Stimulated activated CD8-positive, alpha-beta memory T cell treated with anti-CD3 and anti-CD28 coated beads, Interleukin-12 subunit alpha, Interleukin-12 subunit beta, amount 100 ng/mL, for 1 hour (primary cell): ENCODE measurements around the gene HLA-A.
A peak's percentile ranks its signal among the peaks of the same experiment; 100 is the strongest.
"Not testable (repeated sequence)": the region's sequence is repeated elsewhere in the genome, so short reads cannot be mapped to it uniquely, and the experiment has no call there.

Experiments used
- DNase-seq: peaks from one replicate; pipeline ENCODE4 v3.0.0-alpha.2; 2020; ENCODE audit warnings: low read depth

The HLA-A gene

DNA sequence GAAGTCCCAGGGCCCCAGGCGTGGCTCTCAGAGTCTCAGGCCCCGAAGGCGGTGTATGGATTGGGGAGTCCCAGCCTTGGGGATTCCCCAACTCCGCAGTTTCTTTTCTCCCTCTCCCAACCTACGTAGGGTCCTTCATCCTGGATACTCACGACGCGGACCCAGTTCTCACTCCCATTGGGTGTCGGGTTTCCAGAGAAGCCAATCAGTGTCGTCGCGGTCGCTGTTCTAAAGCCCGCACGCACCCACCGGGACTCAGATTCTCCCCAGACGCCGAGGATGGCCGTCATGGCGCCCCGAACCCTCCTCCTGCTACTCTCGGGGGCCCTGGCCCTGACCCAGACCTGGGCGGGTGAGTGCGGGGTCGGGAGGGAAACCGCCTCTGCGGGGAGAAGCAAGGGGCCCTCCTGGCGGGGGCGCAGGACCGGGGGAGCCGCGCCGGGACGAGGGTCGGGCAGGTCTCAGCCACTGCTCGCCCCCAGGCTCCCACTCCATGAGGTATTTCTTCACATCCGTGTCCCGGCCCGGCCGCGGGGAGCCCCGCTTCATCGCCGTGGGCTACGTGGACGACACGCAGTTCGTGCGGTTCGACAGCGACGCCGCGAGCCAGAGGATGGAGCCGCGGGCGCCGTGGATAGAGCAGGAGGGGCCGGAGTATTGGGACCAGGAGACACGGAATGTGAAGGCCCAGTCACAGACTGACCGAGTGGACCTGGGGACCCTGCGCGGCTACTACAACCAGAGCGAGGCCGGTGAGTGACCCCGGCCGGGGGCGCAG lies at the start of gene HLA-A:
Gene HLA-A (plus strand): TSS at position 258 of the 778 bp plus-strand sequence. CDS start 22 bp downstream, at position 280.
- DNase-seq: peak; percentile 94

GRCh38 chr6:29892696-29893095 lies 49.6 kb upstream of the HLA-A start:
- no peak for DNase-seq

- DNase-seq: no peak
These were observed 43.1 kb upstream of the HLA-A start for GRCh38 chr6:29899281-29899680.

- no peak for DNase-seq
These were observed 37.0 kb upstream of the HLA-A start for GRCh38 chr6:29905286-29905685.

GRCh38 chr6:29907637-29908340 lies 34.5 kb upstream of the HLA-A start:
- no peak for DNase-seq

- no peak for DNase-seq
These were observed 34.0 kb upstream of the HLA-A start for GRCh38 chr6:29908341-29908662.

DNA sequence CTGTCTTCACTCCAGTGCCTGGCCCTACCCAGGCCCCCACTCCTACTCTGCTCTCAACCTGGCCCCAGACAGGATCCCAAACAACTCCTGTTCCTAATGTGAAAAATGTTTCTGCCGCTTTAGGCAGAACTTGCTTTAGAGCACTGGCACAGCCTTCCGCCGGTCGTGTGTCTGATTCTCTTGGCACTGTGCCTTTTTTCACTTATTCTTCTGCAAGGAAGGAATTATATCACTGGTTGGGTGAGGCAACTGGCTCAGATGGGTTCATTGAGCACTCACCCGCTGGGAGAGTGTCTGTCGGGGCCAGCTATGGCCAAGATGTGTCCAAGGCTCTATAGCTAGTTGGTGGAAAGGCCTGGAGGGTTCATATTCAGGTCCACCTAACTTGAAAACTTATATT lies 33.6 kb upstream of the HLA-A start:
- DNase-seq: no peak

DNA sequence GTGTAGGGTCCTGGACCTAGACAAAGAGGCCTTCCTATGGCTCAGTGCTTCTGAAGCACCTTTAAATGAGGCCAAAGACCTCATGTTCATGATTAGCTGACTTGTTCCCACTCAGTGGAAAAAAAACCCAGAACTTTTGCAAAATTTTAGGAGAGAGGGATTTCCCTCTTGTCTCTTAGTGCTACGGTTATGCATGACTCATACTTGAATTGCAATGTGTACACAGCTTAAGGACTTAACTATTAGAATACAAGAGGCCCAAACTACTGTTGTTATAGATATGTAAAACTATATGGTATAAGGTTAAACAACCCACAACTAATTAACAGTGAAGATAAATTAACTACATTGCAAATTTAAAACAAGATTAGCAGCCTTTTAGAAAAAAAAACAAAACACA lies 32.3 kb upstream of the HLA-A start:
- no peak for DNase-seq

DNA sequence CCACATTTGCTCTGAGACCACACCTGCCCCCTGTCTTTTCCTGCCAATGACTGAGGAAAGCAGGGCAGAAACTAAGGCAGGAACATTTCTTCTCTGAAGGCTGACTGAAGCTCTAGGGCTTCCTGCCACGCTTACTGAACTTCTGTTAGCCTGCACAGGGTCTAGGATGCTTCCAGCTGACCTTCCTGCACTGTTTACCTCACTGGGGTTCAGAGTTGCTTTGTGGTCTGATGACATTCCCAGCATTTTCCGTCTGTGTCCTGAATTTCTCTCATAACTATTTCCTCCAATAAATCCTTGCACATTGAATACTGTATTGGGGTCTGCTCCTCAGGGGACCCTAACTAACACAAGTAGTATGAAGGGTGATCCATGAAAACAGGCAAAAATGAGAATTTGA lies 29.5 kb upstream of the HLA-A start:
- no peak for DNase-seq

- DNase-seq: no peak
These were observed 25.6 kb upstream of the HLA-A start for GRCh38 chr6:29916741-29917140.

- DNase-seq: no peak
These were observed 24.5 kb upstream of the HLA-A start for GRCh38 chr6:29917857-29918256.

- no peak for DNase-seq
These were observed 22.6 kb upstream of the HLA-A start for GRCh38 chr6:29919506-29920445.

DNA sequence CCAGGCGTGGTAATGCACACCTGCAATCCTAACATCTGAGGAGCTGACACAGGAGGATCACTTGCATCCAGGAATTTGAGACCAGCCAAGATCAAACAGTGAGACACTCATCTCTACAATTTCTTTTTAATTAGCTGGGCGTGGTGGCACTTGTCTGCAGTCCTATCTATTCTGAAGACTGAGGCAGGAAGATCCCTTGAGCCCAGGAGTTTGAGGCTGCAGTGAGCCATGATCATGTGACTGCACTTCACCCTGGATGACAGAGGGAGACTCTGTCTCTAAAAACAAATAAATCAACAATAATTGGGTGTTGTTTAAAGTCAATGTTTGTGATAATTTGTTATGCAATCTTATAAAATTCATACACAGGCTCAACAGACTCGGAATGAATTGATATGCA lies 18.0 kb upstream of the HLA-A start:
- DNase-seq: no peak

DNA sequence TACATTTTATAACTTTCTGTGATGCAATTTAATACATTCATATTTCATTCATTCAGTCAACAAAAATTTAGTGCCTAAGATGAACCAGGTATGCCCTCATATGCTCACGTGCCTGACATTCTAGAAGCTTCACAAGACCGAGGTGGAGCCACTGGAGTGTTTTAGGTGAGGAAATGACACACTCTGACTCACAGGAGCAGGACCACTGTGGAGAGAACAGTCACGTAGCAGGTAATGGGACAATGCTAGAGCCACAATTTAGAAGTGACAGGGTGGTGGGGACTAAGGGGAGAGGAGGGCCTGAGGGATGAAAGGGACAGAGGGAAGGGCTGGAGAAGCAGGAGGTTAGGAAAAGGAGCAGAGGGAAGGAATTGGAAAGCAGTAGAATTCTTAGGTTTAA lies 17.6 kb upstream of the HLA-A start:
- no peak for DNase-seq

- DNase-seq: no peak
These were observed 17.0 kb upstream of the HLA-A start for GRCh38 chr6:29925321-29925720.

GRCh38 chr6:29925727-29926412 lies 16.5 kb upstream of the HLA-A start:
- DNase-seq: no peak

GRCh38 chr6:29926413-29927274 lies 15.7 kb upstream of the HLA-A start:
- peak; percentile 77 for DNase-seq

GRCh38 chr6:29927275-29927569 lies 15.1 kb upstream of the HLA-A start:
- no peak for DNase-seq

- no peak for DNase-seq
These were observed 14.4 kb upstream of the HLA-A start for GRCh38 chr6:29927841-29928388.

DNA sequence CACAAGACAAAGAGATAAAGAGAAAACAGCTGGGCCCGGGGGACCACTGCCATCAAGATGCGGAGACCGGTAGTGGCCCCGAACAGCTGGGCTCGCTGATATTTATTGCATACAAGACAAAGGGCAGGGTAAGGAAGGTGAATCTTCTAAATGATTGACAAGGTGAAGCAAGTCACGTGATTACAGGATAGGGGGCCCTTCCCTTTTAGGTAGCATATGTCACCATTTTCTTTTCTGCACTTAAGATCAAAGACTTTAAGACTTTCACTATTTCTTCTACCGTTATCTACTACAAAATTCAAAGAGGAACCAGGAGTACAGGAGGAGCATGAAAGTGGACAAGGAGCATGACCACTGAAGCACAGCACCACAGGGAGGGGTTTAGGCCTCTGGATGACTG lies 12.3 kb upstream of the HLA-A start:
- DNase-seq: not testable (repeated sequence)

DNA sequence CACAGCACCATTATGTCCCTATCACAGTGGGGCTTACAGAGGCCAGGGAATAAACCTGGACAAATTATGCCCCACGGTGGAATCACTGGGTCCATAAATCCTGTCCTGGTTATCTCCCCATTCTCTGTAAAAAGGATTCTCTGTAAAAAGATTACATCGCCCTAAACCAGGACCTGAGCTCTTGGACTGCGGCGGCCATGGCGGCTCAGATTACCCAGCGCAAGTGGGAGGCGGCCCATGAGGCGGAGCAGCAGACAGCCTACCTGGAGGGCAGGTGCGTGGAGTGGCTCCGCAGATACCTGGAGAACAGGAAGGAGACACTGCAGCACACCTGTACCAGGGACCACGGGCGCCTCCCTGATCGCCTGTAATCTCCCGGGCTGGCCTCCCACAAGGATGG lies 8.4 kb upstream of the HLA-A start:
- DNase-seq: no peak
